Purkinje cell (primary cell): Measurements from ENCODE around the gene NBEAL2. TPM values are rescaled to one million over a fixed set of nuclear protein-coding genes. Genes with fewer than 3 reads are reported as not detected.

ENCODE experiments used
- polyA plus RNA-seq: library from polyadenylated mRNA; unstranded; fragments of >200 nt; fragmentation: Nextera tagmentation; gene quantifications from 2 replicates; pipeline ENCODE4 v1.2.1, GENCODE V29; 2014

Gene NBEAL2, protein sequence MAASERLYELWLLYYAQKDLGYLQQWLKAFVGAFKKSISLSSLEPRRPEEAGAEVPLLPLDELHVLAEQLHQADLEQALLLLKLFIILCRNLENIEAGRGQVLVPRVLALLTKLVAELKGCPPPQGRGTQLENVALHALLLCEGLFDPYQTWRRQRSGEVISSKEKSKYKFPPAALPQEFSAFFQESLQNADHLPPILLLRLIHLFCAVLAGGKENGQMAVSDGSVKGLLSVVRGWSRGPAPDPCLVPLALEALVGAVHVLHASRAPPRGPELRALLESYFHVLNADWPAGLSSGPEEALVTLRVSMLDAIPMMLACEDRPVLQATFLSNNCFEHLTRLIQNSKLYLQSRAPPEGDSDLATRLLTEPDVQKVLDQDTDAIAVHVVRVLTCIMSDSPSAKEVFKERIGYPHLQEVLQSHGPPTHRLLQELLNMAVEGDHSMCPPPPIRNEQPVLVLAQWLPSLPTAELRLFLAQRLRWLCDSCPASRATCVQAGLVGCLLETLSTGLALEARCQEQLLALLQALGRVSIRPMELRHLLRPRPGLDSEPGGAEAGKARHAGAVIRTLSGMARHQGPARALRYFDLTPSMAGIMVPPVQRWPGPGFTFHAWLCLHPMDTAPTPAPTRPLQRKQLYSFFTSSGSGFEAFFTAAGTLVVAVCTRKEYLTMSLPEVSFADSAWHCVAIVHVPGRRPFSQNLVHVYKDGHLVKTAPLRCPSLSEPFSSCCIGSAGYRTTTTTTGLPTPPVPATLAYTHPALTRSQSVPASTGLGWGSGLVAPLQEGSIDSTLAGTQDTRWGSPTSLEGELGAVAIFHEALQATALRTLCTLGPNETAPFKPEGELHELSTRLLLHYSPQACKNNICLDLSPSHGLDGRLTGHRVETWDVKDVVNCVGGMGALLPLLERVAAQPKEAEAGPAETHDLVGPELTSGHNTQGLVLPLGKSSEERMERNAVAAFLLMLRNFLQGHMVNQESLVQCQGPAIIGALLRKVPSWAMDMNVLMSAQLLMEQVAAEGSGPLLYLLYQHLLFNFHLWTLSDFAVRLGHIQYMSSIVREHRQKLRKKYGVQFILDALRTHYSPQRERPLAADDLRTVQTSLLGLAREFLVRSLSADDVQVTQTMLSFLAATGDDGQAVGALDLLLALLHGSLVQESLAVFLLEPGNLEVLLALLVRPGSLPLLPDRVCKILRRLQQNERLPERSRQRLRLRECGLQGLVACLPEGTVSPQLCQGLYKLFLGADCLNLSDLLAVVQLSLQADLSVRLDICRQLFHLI (N-terminal part only)
- not detected in 2 replicates for polyA plus RNA-seq

DNA sequence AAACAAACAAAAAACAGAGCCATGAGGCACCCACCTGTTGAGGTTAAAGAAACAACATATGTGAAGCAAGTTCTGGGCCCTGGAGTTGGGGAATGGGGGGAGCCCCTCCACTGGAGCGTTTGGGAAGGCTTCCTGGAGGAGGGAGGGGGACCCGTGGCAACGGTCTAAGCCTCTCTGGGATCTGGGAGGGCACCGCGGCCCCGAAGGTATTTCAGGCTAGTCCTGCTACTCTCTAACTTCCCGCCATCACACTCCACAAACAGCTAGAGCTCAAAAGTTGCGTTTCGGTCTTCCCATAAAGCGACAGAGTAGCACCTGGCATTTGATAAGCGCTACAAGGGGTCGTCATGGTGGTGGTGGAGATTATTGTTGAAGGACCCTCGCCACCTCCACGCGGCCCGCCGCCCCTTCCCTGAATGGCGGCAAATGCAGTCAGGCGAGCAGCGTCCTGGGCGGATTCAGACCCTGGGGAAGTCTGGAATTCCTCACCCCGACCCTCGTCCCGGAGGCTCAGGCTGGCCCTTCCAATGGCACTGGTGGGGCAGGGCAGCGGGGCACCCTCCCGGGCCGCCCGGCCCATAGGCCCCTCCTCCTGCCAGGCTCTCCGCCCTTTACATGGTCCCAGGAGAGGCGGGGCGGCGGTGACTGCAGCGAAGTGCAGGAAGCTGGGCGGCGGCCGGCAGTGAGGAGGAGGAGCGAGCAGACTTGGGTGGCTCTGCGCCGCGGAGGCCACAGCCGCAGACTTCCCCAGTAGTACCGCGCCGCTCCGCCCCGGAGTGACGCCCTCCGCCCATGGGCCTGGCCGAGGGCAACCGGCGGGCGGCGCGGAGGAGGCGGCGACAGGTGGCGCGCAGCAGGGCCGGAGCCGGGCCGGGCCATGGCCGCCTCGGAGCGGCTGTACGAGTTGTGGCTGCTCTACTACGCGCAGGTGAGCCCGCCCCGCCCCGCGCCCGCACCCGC is at the start of gene NBEAL2:
Gene NBEAL2 (plus strand): TSS at position 682 of the 960 bp plus-strand sequence. CDS start 196 bp downstream, at position 878.

DNA sequence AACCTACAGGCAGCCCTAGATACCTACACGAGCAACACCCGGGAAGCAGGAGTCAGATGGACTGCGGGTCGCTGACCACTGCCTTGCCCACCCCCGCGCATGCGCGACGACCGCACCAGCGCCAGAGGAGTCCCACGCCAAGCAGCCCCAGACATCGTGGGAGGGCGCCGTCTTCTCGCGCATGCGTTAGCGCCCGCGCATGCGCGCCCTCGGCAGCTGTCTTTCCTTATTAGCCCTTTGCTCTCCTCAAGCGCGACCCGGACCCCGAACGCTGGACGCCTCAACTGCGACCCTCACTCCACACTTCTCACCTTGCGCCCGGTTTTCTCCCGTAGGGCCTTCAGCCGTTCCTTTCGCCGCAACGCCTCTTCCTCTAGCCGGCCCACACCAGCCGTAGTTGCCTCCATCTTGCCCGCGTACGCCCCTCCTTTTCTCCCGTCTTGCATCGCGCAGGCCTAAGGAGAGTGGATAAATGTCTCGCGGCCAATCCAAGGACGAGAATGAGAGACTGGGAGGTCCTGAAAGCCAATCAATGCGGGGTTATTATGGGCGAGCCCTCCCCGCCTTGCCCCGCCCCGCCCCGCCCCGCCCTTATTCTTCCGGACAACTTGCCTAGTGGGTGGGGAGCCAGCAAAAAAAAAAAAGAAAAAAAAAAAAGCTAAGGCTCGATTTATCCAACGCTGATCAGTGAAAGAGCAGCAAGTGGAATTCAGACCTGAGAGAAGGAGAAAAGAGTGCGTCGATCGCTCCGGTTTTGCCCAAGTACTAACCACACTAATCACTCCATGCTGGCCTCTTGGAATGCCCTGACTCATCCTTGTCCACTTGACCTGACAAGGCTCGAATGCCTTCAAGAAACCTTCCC is 2.9 kb upstream of the NBEAL2 start, which contains the start of gene CCDC12:
Gene CCDC12 (minus strand): TSS at position 420 of the 865 bp plus-strand sequence. CDS start 13 bp downstream, at position 407.

Other genes starting within 250 kb of the NBEAL2 start
- gene MYL3, start 116.2 kb upstream of the NBEAL2 start, polyA plus RNA-seq = 0.27 TPM in 1 of 2 replicates, not detected in the other
- gene PTH1R, start 101.9 kb upstream of the NBEAL2 start, polyA plus RNA-seq = 2.5 and 3.0 TPM in 2 replicates
- 27.7 and 33.3 TPM in 2 replicates for gene CCDC12, start 2.9 kb upstream of the NBEAL2 start, polyA plus RNA-seq
- 19.0 and 20.0 TPM in 2 replicates for gene SETD2, start 184.4 kb downstream of the NBEAL2 start, polyA plus RNA-seq